ENCODE measurements around the gene ZCCHC7. TPM values are rescaled to one million over a fixed set of nuclear protein-coding genes. Genes with fewer than 3 reads are reported as not detected.

Gene ZCCHC7
- total and polyA plus RNA-seq, 2 of the 8 experiments (the other 6 are each of a cell fraction or from before 2014, with no cell fraction given) = 12.2 to 27.5 TPM

GRCh38 chr9:37215381-37215780 lies 95.0 kb downstream of the ZCCHC7 start (continued):
- TF ChIP-seq TBP (IDR thresholded peaks at IDR 0.05; ENCODE audit: low read depth, low read length) (no peak), PHF8 (conservative IDR thresholded peaks at IDR 0.05; ENCODE audit: low read depth, low read length) (no peak), POLR2A (IDR thresholded peaks at IDR 0.05; ENCODE audit: control extremely low read depth in 1 of 2, low read depth in 2 of 2, low read length in 2 of 2) (no peak), HDAC6 (IDR thresholded peaks at IDR 0.05; ENCODE audit: low read depth, low read length) (no peak), ATF3 (IDR thresholded peaks at IDR 0.05; ENCODE audit: insufficient read depth, low read depth, low read length) (no peak)
